Measurements from ENCODE around the gene SCN8A.
"Not testable (repeated sequence)": the region's sequence is repeated elsewhere in the genome, so short reads cannot be mapped to it uniquely, and the experiment has no call there.

SCN8A gene

DNA sequence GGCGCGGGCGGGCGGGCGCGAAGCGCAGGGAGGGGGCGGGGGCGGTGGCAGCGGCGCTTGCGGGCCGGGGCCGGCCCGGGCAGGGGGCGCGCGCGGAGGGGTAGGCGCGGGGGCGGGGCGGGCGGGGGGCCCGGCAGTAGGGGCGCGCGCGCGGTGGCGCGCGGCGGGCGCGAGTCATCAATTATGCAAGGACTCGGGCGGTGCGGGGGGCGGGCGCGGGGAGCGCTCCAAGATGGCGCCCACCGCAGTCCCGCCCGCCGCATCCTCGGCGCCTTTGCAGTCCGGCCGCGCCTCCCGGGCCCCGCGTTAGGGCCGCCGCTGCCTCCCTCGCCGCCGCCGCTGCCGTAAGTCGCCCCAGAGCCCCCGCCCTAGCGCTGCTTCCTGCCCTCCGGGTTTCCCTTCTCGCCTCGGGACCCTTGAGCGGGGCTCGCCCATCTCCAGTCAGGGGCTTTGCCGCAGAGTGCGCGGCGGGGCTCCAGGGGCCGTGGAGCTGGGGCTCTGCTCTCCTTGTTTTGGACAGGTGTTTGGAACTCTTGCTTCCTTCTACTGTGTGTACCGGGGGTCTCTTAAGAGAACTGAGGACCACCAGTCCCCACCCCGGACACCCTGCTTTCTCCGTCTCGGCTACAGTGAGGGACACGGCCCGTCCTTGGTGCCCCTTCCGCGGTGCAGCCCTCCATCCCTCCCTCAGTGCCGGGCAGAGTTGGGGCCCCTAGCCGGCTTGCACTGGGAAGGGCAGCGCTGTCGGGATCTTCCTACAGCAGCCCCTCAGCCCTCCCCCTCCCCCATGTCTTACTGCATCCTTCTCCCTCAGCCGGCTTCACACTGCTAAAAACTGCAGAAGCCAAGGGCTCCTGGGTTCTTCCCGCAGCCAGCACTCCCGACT lies at the start of gene SCN8A:
Gene SCN8A, plus strand, starts transcription at position 218 of the 886 bp plus-strand sequence. CDS start 71,585 bp downstream, outside the sequence.
- no peak for DNase-seq

DNA sequence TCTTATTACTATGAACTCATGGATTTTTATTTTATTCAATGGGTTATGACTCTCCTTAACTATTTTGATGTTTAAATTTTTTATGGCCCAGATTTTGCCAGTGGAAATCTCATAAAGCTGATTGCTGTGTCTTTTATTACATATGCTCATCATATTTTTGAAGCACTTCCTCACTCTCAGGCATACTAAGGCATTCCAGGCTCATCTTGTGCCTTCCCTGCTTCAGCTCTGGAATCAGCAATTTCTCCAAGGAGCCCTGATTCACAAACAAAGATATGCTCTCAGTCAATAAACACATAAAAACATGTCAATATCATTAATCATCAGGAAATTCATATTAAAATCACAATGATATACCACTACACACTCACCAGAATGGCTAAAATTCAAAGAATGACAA lies 44.9 kb upstream of the SCN8A start:
- no peak for DNase-seq

DNA sequence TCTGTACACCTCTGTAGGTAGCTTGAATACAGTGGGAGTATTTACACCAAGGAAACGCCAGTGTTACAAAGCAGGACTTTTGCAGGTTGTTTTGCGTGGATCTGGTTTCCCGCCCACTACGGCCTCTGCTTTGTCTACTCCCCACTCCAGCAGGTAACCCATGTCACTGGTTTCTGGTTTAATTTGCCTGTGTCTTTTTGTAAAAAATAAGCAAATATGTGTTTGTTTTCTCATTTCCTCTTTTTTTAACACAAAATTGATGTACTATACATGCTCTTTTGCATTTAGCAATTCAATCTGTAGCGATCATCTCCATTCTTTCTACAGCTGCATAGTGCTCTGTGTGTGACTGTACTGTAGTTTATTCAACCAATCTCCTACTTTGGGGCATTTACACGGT lies 43.4 kb upstream of the SCN8A start:
- no peak for DNase-seq

DNA sequence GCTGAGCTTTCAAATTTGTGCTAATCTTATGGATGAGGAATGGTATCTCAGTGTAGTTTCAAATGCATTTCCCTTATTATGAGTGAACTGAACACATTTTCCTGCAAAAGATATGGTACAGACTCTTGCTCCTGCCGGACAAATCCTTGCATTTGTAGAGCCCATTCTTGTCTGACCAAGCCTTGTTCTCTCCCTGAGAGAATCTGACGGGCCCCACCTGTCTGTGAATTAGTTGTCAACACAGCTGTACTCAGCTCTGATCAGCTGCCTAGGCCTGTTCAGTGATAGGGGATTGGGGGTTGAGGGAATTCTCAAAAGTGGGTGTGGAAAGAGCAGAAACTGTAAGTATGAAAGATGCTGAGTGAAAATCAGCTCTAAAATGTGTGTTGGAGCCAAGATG lies 42.8 kb upstream of the SCN8A start:
- no peak for DNase-seq

DNA sequence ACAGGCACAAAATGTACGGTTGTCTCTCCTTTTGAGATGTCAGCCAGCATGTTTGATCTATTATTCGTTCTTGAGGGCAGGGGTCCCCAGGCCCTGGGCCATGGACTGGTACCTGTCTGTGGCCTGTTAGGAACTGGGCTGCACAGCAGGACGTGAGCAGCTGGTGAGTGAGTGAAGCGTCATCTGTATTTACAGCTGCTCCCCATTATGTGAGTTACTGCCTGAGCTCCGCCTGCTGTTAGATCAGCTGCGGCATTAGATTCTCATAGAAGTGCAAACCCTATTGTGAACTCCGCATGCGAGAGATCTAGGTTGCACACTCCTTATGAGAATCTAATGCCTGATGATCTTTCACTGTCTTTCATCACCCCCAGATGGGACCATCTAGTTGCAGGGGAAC lies 41.4 kb upstream of the SCN8A start:
- DNase-seq, result no peak

DNA sequence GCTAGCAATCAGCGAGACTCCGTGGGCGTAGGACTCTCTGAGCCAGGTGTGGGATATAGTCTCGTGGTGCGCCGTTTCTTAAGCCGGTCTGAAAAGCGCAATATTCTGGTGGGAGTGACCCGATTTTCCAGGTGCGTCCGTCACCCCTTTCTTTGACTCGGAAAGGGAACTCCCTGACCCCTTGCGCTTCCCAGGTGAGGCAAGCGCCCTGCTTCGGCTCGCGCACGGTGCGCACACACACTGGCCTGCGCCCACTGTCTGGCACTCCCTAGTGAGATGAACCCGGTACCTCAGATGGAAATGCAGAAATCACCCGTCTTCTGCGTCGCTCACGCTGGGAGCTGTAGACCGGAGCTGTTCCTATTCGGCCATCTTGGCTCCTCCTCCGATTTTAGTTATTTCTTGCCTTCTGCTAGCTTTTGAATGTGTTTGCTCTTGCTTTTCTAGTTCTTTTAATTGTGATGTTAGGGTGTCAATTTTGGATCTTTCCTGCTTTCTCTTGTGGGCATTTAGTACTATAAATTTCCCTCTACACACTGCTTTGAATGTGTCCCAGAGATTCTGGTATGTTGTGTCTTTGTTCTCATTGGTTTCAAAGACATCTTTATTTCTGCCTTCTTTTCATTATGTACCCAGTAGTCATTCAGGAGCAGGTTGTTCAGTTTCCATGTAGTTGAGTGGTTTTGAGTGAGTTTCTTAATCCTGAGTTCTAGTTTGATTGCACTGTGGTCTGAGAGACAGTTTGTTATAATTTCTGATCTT lies 22.6 kb upstream of the SCN8A start:
- not testable (repeated sequence) for DNase-seq

DNA sequence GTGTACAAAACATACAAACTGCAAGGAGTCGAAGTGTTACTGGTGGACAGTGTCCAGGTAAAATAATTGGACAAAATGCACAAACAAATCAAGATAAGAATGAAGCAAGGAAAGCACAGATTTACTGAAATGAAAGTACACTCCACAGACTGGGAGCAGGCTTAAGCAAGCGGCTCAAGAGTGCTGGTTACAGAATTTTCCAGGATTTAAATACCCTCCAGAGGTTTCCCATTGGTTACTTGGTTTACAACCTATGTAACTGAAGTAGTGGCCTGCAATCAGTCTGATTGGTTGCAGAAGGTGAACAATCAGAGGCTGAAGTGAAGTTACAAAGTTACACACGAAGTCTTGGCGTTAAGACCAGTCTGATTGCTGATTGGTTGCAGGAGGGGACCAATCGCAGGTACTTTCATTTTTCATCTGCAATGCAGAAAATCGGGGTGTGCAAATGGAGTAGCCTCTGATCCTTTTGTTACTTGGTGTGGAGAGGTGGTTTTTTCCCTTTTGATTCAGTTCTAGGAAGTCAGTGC lies 11.6 kb upstream of the SCN8A start:
- no peak for DNase-seq

DNA sequence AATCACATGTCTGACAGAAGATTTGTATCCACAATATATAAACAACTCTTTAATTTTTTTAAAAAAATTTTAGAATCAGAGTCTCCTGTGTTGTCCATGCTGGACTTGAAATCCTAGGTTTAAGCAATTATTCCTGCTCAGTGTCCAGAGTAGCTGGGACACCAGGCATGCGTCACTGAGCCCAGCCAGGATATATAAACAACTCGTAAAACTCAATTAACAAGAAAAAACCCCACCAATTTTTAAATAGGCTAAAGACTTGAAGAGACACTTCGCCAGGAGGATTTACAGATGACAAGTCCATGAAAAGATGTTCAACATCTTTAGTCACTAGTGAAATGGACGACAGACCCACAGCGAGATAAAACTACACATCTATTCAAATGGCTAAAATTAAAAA lies 2.0 kb upstream of the SCN8A start:
- no peak for DNase-seq

DNA sequence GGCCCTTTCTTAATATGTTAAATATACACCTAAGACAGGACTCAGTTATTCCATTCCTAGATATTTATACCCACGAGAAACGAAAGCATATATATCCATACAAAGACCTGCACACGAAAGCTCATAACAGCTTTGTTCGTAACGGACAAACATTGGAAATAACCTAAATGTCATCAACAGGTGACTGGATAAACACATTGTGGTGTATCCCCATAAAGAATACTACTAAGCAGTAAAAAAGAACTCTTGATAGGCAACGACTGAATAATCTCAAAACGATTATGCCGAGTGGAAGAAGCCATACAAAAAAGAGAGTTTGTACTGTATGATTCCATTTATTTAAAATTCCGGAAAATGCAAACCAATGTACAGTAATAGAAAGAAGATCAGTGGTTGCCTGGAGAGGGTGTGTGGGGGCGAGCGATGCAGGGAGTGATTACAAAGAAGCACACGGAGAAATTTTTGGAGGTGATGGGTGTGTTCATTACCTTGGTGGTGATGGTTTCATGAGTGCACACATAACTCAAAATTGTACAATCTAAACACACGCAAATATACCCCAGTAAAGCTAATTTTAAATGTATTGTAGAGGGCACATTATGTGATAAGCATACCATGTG lies 1.4 kb upstream of the SCN8A start:
- no peak for DNase-seq

DNA sequence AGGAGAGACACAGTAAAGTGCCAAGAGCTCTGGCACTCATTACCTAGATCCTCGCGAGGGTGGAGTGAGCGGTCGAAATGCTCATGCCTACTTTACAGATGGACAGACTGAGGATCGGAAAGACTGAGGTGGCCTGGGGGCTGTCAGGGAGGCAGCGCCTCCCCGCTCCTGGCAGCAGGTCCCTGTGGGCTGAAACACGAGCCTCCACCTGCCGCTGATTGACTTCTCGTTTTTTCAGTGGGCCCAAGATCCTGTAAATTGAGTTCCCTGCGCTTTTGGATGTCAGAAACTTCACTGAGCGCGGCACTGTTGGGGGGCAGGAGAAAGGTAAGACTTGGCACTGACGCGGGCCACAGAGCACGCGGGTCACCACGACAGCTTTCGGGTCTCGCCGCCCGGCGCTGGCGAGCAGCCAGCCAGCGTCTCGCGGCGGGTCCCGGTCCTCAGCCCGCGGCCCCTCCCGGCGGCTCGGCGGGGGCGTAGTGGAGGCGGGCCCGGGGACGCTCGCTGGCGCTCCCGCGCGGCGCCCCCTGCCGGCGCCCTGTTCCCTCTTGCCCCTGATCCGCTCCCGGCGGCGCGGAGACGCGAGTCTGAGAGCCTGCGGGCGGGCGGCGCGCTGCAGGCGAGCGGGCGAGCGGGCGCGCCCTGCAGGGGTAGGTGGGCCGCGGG lies 552 bp upstream of the SCN8A start:
- DNase-seq, result peak; percentile 49

DNA sequence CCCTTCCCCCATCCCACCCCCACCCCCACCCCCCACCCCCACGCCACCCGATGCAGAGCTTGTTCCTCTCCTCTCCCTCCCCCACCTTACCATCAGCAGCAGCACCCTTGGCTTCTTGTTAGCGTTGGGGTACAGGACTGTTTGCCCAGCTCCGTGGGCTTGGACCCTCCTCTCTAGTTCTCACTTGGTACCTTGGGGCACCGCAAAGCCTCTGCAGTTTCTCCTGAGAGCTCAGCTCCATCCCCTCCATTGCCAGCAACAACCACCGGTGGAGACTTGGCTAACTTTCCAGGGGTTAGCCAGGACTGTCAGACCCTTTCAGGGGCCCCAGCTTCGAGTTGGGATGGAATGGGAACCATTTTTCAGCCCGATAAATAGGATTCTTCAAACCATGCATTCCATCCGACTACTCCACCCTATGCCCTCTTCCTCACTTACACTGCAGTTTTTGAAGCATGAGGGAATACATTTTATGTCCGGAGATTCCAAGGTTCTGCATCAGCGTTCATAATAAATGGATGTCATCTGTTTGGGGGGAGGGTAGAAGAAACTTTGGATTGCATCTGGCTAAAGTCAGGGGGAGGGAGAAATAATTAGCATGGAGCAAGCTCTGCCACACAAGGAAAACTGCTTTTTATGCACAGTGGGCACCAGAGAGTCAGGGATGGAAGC lies 1.1 kb downstream of the SCN8A start:
- no peak for DNase-seq

DNA sequence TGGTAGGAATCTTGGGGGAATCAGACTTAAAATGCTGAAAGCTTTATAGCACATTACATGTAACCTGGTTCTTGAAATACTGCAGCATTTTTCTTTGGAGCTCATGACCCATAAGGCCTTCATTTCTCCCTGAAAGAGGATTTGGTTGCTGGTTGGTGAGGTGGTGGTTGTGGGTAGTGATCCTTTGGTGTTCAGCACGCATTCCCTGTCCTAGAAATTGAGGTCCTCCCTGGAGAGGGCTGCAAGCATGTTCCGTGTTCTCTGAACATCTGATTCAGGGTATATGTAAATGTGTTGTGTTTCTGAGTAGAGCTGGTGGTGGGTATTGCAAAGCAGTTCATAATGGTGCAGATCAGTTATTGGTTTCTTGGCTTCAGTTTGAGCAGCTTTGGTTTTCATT lies 2.0 kb downstream of the SCN8A start:
- no peak for DNase-seq

DNA sequence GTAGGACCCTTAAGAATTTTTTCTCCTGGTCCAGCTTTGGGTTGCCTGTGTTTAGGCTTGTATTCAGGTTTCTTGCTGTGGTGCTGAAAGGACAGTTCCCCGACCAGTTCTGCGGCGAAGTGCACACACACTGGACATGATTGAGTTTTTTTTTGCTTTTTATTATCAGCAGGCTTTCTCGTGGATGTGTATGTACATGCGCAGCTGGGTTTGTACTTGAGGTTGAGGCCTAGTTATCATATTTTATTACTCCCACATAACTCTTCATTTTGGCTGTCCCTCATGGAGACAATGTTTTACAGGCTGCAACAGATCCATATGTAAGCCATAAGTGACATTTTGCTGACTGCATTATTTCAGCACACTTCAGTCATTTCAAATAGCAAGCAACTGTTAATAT lies 2.5 kb downstream of the SCN8A start:
- DNase-seq, result peak; percentile 8

DNA sequence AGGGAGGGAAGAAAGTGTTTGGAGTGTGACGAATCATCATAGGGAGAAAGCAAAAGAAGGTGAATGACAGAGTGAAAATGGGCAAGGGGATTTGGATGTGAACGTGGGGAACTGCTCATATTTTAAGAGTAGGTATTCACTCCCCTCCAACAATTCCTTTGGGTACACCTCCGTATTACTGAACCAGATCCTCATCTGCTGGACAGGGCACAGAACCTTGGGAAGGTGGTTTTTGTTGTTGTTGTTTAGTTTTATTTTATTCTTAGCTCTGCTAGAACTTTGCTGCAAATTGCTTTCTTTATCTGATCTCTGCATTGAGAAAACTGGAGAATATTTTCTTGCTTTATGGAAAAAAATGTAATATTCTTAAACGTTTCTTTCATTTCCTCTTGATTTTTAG lies 7.1 kb downstream of the SCN8A start:
- no peak for DNase-seq

DNA sequence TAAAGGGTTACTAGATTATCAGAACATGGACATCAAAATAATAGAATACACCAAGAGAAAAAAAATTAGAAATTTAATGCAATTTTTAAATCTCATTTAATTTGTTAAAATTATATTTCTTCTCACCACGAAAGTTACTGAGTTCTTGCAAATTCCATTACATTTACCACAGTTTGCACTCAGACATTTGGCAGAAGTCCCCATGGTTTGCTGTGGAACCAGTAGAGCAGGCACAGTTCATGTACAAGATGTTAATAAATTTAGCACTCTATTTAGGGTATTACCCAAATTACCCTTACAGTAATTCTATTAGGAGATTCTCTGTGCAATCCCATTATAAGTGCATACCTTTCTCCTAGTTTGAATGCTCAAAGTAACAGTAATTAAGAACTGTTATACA lies 9.7 kb downstream of the SCN8A start:
- no peak for DNase-seq

DNA sequence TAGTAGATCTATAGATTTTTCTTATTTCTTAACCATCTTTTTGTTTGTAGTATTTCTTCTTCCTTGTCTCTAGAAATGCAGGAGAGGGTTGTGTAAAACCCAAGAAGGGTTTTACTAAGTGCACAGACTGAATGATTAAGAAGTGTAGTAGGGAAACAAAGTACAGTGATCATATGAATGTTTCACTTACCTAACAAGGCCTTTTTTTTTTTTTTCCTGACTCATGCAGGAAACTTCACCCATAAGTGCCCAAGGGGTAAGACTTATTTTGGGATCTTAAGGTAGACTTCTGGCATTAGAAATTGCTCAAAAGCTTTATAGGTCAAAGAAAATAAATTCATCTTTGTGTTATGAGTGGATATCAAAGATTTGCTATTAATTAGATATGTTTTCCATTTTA lies 10.2 kb downstream of the SCN8A start:
- DNase-seq, result no peak

DNA sequence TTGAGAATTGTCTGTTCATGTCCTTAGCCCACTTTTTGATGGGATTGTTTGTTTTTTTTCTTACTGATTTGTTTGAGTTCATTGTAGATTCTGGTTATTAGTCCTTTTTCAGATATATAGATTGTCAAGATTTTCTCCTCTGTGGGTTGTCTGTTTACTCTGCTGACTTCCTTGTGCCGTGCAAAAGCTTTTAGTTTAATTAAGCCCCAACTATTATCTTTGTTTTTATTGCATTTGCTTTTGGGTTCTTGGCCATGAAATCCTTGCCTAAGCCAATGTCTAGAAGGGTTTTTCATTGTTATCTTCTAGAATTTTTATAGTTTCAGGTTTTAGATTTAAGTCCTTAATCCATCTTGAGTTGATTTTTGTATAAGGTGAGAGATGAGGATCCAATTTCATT lies 14.9 kb downstream of the SCN8A start:
- not testable (repeated sequence) for DNase-seq

DNA sequence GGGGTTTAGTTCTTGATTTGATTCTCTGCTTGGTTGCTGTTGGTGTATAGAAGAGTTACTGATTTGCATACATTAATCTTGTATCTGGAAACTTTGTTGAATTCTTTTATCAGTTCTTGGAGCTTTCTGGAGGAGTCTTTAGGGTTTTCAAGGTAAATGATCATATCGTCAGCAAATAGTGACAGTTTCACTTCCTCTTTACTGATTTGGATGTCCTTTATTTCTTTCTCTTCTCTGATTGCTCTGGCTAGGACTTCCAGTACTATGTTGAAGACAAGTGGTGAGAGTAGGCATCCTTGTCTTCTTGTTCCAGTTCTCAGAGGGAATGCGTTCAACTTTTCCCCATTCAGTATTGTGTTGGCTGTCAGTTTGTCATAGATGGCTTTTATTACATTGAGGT lies 16.2 kb downstream of the SCN8A start:
- DNase-seq, result not testable (repeated sequence)

DNA sequence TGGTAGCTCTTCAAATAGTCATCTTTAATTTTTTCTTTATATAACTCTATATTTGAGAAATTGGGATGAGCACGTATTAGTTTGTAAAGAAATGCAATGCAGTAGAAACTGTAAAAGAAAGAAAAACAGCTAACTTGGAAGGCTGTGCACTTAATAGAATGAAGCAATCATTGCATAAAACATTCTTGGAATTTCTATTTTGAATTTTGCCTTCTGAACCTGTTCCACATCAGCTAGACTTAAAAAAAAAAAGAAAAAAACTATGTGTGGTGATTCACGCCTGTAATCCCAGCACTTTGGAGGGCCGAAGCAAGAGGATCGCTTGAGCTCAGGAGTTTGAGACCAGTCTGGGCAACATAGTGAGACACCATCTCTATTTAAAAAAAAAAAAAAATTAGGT lies 29.4 kb downstream of the SCN8A start:
- no peak for DNase-seq

DNA sequence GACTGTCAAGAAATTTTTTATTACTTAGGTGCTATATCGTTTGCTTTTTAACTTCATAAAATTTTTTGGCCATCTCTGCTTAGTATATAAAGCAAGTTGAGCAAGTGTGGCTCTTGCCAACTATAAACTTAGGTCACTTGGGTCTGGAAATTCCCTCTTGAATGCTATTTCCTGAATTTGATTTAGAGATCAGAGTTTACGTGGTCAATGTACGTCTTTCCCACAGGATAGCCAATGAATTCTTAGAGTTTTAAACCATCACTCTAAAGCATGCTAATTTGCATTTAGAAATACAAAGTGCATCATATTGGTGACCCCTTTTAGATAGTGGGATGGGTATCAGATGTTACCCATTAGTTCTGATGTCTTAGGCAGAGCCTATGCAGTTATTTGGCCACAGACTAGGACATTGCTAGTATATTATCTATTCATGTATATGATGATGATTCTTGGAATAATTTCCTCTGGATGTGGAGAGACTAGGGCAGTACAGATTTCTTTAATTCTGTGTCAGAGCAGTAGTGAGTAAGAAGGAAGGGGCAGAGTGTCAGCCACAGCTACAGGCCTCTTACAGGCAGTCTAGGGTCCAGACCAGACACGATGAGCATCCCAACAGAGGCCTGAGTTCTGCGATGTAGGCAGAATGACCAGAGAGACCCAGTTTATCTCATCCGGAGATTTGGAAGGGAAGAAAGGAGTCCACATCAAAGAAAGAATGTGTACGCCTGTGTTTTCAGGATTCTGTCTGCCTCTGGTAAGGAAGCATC lies 30.3 kb downstream of the SCN8A start:
- peak; percentile 28 for DNase-seq

DNA sequence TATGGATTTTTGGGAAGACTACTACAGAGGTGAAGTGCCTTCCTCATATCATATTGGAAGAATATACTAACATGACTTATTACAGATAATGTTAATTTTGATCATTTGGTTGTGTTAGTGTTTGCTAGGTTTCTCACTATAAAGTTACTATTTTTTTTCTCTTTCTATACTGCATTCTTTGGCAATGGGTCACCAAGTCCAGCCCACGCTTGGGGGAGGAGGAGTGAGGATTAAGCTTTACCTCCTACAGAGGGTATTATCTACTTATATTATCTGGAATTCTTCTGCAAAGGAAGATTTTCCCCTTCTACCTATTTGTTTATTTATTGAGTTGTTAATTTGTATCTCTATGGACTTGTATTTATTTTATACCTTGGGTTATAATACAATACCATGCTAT lies 31.5 kb downstream of the SCN8A start:
- DNase-seq, result no peak

DNA sequence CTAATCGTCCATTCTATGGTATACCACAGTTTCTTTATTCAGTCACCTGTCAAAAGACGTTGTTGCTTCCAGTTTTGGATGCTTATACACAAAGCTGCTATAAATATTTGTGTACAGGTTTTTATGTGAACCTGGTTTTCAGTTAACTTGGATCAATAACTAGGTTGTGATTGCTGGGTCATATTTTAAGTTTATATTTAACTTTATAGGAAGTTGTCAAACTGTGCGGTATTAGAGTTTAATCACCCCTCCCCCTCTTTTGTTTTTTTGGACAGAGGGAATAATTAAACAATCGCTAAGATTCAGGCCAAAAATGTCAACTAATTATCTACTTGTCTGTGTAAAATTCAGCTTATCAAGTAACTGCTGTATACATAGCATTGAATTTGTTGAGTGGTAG lies 34.3 kb downstream of the SCN8A start:
- no peak for DNase-seq
